ENCODE results near the gene MAP3K5.
A peak's percentile ranks its signal among the peaks of the same experiment; 100 is the strongest.

Gene MAP3K5

GRCh38 chr6:136635615-136636014, 156.7 kb downstream of the MAP3K5 start:
- no peak for DNase-seq

GRCh38 chr6:136633355-136633754, 158.9 kb downstream of the MAP3K5 start:
- no peak for DNase-seq

GRCh38 chr6:136628996-136629395, 163.3 kb downstream of the MAP3K5 start:
- DNase-seq: no peak

- no peak for DNase-seq
Measured at GRCh38 chr6:136627191-136627590, 165.1 kb downstream of the MAP3K5 start.

GRCh38 chr6:136625293-136625692, 167.0 kb downstream of the MAP3K5 start:
- no peak for DNase-seq

- DNase-seq: no peak
Measured at GRCh38 chr6:136624347-136624746, 167.9 kb downstream of the MAP3K5 start.

GRCh38 chr6:136618086-136618485, 174.2 kb downstream of the MAP3K5 start:
- DNase-seq: no peak

- no peak for DNase-seq
Measured at GRCh38 chr6:136616527-136616926, 175.8 kb downstream of the MAP3K5 start.

GRCh38 chr6:136614994-136615393, 177.3 kb downstream of the MAP3K5 start:
- DNase-seq: no peak

GRCh38 chr6:136614350-136614749, 177.9 kb downstream of the MAP3K5 start:
- no peak for DNase-seq

- no peak for DNase-seq
Measured at GRCh38 chr6:136613477-136613876, 178.8 kb downstream of the MAP3K5 start.

- no peak for DNase-seq
Measured at GRCh38 chr6:136612666-136613389, 179.4 kb downstream of the MAP3K5 start.

GRCh38 chr6:136611746-136612145, 180.5 kb downstream of the MAP3K5 start:
- no peak for DNase-seq

- DNase-seq: no peak
Measured at GRCh38 chr6:136611133-136611532, 181.1 kb downstream of the MAP3K5 start.

- DNase-seq: peak; percentile 26
Measured at GRCh38 chr6:136609873-136610706, 182.2 kb downstream of the MAP3K5 start.

GRCh38 chr6:136608991-136609390, 183.3 kb downstream of the MAP3K5 start:
- DNase-seq: no peak

GRCh38 chr6:136607932-136608772, 184.1 kb downstream of the MAP3K5 start:
- DNase-seq: peak; percentile 80

GRCh38 chr6:136607204-136607931, 184.9 kb downstream of the MAP3K5 start:
- no peak for DNase-seq

GRCh38 chr6:136604928-136605510, 187.3 kb downstream of the MAP3K5 start:
- no peak for DNase-seq

- DNase-seq: no peak
Measured at GRCh38 chr6:136604328-136604825, 187.9 kb downstream of the MAP3K5 start.

GRCh38 chr6:136600818-136601217, 191.5 kb downstream of the MAP3K5 start:
- DNase-seq: no peak
